Ammon's horn (tissue), 1 donor: Measurements from ENCODE around the gene DPEP2.
"Not testable (repeated sequence)": the region's sequence is repeated elsewhere in the genome, so short reads cannot be mapped to it uniquely, and the experiment has no call there.

ENCODE experiments used
- DNase-seq: peaks from one replicate; pipeline ENCODE4 v3.0.0-alpha.2; 2016; ENCODE audit warnings: low spot score

DPEP2 gene

DNA sequence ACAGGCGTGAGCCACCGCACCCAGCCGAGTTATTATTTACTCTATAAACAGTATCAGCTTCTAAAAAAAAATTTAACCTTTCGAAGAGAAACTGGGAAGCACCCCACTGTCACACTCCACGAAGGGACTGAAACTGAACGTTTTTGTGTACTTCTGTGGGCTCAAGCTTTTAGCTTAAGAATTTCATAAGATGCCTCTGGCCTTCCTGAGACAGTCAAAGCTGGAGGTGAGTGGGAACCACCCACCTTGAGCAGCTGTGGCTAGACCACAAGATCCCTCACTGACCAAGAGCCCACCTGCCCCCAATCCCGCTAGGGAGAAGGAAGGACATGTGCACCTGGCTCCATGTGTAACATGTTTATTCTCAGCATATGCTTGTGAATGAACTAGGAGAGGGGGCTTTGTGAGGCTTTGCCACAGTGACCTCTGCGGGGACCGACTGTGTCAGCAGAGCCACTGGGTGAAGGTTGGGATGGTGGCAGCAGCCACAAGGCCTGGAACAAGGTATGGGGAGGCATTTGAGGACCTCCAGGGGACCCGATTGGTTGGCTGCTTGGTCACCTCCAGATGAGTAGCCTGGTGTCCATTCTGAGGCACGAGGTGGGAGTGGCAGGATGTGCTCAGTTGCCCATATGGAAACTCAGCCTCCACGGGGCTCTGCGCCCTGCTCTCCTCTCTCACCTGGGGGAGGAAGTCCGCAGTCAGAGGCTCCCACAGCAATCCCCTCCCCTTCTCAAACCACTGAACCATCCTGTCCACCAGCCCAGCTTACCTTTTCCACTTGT, 23.8 kb downstream of the DPEP2 start:
- no peak for DNase-seq

- DNase-seq = not testable (repeated sequence)
These were observed 27.0 kb downstream of the DPEP2 start for GRCh38 chr16:67972285-67972684.

- no peak for DNase-seq
These were observed 28.2 kb downstream of the DPEP2 start for GRCh38 chr16:67971111-67971510.

GRCh38 chr16:67969254-67970039, 29.8 kb downstream of the DPEP2 start:
- no peak for DNase-seq

DNA sequence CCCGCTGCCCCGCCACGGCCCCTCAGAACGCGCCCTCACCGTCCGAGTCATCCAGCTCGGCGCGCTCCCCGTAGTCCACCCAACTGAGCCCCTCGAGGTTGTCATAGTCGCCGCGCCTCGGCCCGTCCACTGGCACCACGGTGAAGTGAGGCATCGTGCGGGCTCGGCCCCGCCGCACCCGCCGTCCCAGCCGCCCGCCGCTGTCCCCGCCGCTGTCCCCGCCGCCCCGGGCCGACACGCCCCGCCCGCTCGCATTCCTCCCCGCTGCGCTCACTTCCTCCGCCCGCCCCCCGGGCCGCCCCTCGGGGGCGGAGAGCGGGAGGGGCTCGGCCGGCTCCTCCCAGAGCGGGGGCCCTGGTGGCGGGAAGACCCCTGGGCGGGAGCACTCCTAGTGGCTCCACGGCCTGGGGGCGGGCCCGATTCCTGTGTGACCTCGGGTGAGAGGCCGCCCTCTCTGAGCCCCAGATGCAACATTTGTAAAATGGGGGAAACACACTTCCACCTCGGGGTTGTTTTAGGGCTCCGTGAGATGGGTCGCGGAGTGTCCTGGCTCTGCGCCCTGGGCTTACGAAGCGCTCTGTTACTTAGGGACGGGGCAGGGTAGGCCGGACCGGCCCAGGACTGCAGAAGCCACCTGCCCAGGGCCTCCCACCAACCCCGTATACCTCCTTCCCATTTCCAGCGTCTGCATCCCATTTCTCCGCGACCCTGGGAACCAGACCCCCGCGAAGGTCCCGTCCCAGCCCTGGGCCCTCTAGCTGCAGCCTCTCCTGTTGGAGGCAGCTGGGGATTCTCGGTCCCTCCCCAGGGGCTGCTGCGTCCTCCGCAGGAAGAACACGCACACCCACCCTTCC, 30.7 kb downstream of the DPEP2 start, which contains the start of gene SLC12A4:
Gene SLC12A4, minus strand, starts transcription at position 238 of the 854 bp plus-strand sequence. Its CDS starts 84 bp downstream, at position 154.
- DNase-seq = peak; percentile 58

GRCh38 chr16:67967958-67968399, 31.3 kb downstream of the DPEP2 start:
- no peak for DNase-seq

DNA sequence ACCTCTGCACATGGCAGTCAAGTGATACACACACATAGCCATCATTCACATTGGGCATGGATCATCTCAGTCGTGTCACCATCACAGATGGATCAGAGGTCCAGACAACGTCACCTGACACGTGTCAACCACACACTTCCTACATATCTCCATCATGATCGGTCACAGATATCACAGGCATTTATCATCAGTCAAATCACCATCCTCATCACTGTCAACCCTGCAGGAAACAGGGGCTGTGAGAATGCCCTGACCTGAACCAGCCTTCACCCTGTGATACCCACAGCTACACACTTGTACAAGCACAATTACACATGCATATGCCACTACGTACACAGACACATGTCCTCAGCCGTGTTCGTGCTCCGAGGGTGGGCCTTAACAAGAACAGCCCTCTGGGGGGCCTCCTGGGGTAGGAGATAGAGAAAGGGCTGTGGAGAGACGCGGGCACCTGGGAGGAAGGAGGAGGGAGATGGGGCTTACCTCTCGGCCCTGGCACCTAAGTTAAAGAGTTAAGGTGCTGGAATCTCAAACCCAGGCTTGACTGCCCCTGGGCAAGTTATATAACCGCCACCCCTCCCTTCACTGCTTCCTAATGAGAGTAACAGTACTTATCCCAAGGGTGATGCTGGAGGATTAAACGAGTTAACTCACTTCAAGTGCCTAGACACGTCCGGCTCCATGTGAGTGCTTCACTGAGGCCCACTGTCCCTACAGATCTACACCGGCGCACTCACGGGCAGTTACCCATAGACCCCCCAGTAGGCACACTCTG, 31.9 kb downstream of the DPEP2 start:
- DNase-seq = no peak

- no peak for DNase-seq
These were observed 32.6 kb downstream of the DPEP2 start for GRCh38 chr16:67966549-67967182.

DNA sequence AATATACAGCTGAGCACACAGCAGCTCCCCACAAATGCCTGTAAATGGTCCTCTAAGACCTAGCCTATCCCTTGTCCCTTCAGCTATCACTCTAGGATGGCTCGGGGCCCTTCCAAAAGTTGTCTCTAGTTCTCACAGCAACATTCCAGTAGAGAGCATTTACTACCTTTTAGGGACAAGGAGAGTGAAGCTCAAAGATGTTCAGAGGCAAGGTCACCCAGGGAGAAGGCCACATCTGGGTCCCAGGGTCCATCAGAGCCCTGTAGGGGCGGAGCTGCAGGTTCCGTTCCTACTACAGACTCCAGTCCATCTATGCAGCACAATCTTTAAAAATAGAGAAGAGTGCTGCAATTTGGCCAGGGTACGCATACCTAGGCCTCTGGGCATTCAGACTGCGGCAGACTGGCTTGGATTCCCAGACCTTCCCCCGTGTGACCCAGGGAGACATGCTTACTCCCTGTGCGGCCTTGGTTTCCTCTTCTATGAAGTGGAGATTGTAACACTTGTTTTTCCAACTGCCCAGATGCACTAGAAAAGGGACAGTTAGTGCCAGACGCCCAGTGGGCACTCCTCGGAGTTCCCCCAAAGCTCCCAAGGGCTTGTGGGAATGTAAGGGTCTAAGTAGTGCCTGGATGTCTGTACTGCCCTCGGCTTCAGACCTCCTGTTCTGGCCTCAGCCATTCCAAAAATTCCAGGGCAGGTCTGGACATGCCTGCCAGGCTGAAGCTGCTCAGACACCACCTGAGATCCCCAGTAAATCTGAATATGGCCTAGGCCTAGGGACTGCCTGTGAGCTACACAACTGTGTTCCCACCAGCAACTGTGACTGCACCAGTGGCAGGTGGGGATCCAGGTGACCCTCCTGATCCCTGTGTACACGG, 33.4 kb downstream of the DPEP2 start:
- DNase-seq = no peak

- no peak for DNase-seq
These were observed 34.7 kb downstream of the DPEP2 start for GRCh38 chr16:67964477-67965131.

- no peak for DNase-seq
These were observed 35.5 kb downstream of the DPEP2 start for GRCh38 chr16:67963662-67964321.

GRCh38 chr16:67963292-67963661, 36.0 kb downstream of the DPEP2 start:
- no peak for DNase-seq

DNA sequence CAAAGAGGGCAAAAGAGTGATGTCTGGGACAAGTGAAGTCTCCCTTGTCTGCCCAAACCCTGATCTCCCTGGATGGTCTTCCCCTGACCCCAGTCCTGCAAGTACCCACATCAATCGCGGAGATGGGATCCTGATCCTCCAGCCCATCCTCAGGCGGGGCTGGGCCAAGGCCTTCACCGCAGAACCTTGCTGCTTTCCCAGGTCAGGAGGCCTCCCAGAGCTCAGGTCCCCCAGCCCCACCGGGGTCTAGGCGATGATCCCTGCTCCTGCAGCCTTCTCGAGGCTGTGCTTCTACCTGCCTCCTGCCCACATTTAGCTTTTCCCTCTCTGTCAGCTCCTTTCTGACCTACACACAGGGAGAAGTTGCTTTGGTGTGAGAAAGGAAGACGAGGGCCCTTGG, 37.1 kb downstream of the DPEP2 start:
- DNase-seq = no peak

DNA sequence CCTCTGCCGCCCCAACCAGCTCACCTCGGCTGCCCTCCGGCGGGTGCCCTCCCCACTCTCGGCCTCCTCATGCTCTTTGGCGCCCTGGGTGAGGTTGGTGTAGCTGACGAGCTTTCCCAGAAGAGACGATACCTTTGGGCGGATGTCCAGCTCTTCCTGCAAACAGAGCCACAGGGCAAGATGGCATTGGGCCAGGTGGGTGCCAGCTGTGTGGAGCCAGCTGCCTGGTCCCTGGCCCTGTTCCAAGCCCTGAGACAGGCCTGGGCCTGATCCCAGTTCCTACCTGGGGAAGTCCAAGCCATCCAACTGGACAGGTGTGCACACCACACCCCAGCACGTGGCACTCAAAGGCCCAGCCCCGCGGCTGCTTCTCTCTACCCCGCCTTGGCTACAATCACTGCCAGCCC, 37.7 kb downstream of the DPEP2 start:
- DNase-seq = no peak

- no peak for DNase-seq
These were observed 39.6 kb downstream of the DPEP2 start for GRCh38 chr16:67959536-67960329.

GRCh38 chr16:67957622-67958021, 41.7 kb downstream of the DPEP2 start:
- no peak for DNase-seq

DNA sequence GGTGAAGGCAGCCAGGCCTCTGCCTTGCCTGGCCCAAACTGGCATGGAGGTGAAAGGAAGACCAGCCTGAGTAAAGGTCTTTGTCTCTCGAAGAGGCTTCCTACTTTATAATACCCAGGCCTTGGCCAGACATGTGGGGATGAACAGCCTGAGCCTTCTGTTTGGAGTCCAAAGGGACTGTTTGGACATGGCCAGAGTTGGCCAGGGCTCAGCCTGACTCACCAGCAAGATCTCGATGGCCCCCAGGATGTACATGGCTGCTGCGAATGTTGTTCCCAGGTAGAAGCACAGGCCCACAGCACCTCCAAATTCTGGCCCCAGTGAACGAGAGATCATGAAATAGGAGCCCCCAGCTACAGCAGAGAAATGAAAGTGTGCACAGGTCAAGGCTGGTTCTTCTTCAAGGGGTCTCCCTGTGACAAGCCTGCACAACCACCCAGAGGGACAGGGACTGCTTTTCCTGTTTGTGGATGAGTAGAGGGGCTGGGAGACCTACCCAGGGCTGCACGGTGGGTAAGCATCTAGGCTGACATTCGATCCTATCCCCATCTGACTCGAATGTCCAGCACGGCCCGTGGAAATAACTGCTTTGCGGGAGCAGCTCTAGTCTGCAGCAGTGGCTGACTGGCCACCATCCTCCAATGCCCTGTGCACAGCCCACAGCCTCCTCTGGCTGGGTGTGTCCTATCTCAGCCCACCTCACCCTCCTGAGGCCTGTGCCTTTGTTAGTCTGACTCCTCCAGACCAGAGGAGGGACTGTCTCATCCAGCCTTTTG, 44.7 kb downstream of the DPEP2 start:
- DNase-seq = no peak
